Renal cortex interstitium (tissue), 11 donors: Measurements from ENCODE around the gene ENTPD8. TPM values are rescaled to one million over a fixed set of nuclear protein-coding genes. Genes with fewer than 3 reads are reported as not detected.

ENCODE experiments used
- DNase-seq, 11 donors: peaks; one replicate each; pipeline ENCODE4 v3.0.0-alpha.2; 2013; ENCODE audit warnings: low read depth in 9 of 11, low spot score in 4 of 11; ENCODE audit errors: extremely low read depth in 1 of 11
- polyA plus RNA-seq, 3 donors: library from polyadenylated mRNA; unstranded; fragments of 120-200 nt; gene quantifications; one replicate each; pipeline ENCODE4 v1.2.1, GENCODE V29; 2013; ENCODE audit not compliant: insufficient read length in 3 of 3

ENTPD8 gene
- polyA plus RNA-seq, 3 donors: 0.14 to 0.68 (median 0.63) TPM

DNA sequence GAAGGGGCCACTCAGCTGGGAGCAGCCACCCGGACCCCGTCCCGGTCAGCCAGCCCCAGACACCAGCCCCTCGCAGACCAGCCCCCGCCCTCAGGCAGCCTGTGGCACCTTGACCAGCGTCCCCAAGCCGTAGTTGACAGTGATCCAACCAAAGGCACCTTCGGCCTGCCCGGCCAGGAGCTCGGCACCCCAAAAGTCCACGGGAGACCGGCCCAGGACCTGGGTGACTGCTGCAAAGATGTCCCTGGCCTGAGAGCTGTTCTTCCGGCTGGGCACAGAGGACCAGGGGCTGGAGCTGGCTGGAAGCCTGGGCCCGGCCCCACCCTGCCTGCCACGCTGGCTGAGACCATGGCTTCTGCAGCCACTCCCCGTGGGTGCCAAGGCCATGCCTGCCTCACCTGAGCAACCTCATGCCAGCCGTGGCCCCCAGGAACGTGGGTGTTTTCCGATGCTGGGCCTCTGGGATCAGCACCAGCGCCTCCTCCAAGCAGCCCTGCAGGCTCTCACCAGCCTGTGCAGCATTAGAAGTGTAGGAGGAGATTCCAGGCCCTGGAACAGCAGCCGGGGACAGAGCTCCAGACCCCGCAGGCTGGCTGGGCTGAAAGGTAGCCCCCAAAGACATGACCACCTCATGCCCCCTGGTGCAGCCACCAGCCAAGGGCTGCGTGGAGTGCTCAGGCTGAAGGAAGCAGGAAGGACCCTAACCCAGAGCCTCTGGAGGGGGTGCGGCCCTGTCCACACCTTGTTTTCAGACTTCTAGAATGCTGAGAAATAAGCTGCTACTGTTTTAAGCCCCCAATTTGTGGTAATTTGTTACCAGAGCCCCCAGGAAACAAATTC lies 4.2 kb downstream of the ENTPD8 start:
- no peak for DNase-seq

DNA sequence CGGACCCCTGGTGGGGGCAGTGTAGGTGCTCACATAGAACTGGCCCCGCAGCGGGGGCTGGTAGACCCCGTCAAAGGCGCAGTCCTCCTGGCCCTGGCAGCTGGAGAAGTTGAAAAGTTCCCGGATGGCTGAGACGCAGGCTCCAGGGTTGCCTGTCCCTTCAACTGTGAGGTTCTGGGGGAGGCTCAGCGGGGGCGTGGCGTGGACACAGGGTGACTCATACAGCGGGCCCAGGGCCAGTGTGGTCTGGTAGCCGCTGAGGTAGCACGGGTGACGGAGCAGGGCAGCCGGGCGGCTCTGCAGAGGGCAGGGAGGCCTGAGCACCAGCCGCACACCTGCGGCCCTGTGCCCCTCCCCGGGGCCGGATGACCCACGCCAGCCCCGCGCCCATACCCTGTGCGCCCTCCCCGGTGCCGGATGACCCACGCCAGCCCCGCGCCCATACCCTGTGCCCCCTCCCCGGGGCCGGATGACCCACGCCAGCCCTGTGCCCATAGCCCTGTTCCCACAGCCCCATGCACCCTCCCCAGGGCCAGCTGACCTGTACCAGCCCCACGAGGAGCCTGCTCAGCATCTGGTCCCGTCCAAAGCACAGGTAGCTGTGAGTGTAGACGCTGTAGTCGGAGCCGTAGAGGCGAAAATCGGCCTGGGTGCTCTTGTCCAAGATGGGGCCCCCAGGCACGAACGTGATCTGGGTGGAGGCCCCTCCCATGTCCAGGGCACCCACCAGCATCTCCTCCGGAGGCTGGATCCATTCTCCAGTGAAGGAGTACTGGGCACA lies 5.0 kb downstream of the ENTPD8 start:
- DNase-seq: no peak

DNA sequence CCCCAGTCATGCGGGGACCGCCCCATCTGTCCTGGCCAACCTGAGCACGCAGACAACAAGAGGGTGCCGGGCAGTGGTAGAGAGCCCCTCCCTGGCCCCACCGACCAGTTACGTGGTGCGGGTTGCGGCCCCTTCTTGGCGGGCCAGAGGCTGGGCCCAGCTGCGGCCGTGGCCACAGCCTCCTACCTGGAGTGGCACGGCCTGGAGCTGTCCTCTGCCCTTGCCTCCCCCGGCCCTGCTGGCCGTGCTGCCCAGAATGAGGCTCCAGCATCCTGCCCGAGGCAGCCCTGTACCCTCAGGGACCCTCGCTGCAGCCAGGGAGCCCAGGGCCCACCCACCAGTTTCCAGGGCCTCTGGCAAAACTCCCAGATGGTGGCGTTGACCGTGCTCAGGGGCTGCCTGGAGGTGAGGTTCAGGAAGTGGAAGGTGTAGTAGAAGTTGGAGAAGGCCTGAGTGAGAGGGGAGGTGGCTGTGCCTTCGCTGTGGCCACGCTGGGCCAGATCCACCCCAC lies 5.7 kb downstream of the ENTPD8 start:
- DNase-seq: no peak

GRCh38 chr9:137434498-137435380 lies 6.4 kb downstream of the ENTPD8 start:
- no peak for DNase-seq

GRCh38 chr9:137433916-137434431 lies 7.2 kb downstream of the ENTPD8 start:
- DNase-seq: no peak

- no peak for DNase-seq
Observed at GRCh38 chr9:137433349-137433915, 7.7 kb downstream of the ENTPD8 start.

DNA sequence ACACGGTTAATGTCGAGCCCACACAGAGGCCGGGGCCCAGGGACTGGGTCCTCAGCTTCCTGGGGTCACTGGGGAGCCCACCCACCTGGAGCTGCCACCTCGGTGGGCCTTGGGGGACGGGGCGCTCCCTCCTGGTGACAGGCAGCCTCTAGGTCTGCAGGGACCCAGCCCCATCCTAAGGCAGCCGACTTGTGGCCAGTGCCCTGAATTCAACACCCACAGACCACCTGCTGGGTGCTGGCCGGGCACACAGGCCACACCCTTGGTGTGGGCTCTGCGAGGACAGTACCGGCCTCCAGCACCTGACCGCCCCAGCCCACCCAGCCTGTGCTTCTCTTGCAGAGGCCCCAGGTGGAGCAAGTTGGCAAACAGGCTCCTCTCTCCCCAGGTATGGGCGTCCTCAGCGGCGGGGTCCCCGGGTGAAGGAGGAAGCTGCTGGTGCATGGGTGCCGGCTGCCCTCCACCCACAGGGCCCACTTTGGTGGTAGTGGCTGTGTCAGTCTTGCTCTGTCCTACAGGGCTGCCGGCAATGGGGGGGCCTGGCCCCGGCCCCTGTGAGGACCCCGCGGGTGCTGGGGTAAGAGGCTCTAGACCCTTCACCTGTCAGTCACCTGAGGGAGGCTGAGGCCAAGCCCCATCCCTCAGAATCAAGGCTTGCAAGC lies 8.3 kb downstream of the ENTPD8 start:
- no peak for DNase-seq

GRCh38 chr9:137431416-137431931 lies 9.7 kb downstream of the ENTPD8 start:
- DNase-seq: no peak

GRCh38 chr9:137430723-137431415 lies 10.3 kb downstream of the ENTPD8 start:
- DNase-seq: no peak

- no peak for DNase-seq
Observed at GRCh38 chr9:137429974-137430722, 11.0 kb downstream of the ENTPD8 start.

- no peak for DNase-seq
Observed at GRCh38 chr9:137429546-137429890, 11.6 kb downstream of the ENTPD8 start.

GRCh38 chr9:137428841-137429545 lies 12.2 kb downstream of the ENTPD8 start:
- DNase-seq: no peak

DNA sequence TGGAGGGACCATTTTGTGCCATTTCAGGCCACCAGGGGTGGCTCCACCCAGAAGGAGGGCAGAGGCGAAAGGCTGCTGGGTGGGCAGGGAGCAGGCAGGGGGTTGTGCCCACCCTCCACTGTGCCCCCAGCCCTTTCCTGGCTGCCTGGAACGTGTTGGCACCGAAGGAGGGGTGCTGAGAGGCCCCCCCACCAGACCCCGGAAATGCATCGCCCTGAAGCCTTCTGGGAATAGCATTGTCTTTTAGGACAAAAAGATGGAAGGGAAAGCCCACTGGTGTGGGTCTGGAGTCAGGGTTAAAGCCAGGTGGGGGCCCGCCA lies 12.9 kb downstream of the ENTPD8 start:
- DNase-seq: no peak

DNA sequence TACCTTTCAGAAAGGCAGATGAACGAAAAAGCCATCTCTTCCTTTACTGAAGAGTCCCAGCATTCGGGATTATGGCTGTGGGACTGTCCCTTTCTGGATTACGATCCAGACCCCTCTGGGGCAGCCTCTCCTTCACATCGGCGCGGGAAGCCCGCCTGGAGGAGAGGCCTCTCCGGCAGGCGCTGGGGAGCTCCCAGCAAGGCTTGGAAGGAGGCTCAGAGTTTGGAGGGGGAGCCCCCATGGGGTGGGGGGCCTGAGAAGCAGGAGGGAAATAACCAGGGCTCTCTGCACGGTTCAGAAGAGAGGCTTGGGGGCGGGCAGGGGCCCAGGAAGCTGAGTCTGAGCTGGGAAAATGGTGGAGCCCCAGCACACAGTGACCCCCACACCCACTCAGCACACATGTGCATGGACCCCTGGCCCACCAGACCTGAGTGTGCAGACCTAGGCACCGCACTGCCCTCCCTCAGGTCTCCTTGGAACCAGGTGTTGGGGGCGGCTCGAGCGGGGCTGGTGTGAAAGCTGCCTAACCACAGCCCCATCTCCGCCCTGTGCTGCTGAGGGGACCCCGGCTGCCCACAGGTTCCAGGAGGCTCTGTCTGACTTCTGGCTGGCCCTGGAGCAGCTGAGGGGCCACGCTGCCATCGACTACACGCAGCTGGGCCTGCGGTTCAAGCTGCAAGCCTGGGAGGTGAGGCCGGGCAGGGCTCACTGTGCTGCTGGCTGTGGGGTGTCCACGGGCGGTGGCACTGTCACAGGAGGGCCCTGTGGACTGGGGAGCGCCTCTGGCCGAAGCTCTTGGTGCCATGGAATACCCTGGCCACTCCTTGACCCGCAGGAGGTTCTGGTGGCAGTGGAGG lies 13.5 kb downstream of the ENTPD8 start:
- DNase-seq: no peak

GRCh38 chr9:137426018-137426681 lies 15.0 kb downstream of the ENTPD8 start:
- DNase-seq: no peak
